Ectodermal cell (in vitro differentiated cells): ENCODE data around the gene GLRX5.

ENCODE experiments used
- H3K27ac ChIP-seq: 2 replicates; pipeline ENCODE4 v1.7.0; 2013; ENCODE audit warnings: mild to moderate bottlenecking, low read depth, low read length; ENCODE audit not compliant: insufficient read depth, poor library complexity, severe bottlenecking
- H3K27me3 ChIP-seq: 2 replicates; pipeline ENCODE4 v1.7.0; 2013; ENCODE audit warnings: mild to moderate bottlenecking, low read length; ENCODE audit not compliant: insufficient read depth, control insufficient read depth, poor library complexity, severe bottlenecking
- H3K36me3 ChIP-seq: one replicate; pipeline ENCODE4 v1.7.0; 2013; ENCODE audit warnings: low read length; ENCODE audit not compliant: control insufficient read depth, insufficient read depth
- H3K4me1 ChIP-seq: one replicate; pipeline ENCODE4 v1.7.0; 2013; ENCODE audit warnings: low read length; ENCODE audit not compliant: control insufficient read depth, insufficient read depth
- H3K4me3 ChIP-seq: 2 replicates; pipeline ENCODE4 v1.7.0; 2013; ENCODE audit warnings: low read depth, low read length, control low read depth; ENCODE audit not compliant: insufficient read depth
- H3K9me3 ChIP-seq: 2 replicates; pipeline ENCODE4 v1.7.0; 2013; ENCODE audit warnings: mild to moderate bottlenecking, low read length, moderate library complexity; ENCODE audit not compliant: control insufficient read depth
- WGBS, 2 experiments: methylation state at CpG; one replicate each; pipeline ENCODE4 v1.1.7; 2013; ENCODE audit warnings: missing lambda C conversion rate in 2 of 2; 5-methylcytosine and 5-hydroxymethylcytosine counted together

Gene GLRX5

DNA sequence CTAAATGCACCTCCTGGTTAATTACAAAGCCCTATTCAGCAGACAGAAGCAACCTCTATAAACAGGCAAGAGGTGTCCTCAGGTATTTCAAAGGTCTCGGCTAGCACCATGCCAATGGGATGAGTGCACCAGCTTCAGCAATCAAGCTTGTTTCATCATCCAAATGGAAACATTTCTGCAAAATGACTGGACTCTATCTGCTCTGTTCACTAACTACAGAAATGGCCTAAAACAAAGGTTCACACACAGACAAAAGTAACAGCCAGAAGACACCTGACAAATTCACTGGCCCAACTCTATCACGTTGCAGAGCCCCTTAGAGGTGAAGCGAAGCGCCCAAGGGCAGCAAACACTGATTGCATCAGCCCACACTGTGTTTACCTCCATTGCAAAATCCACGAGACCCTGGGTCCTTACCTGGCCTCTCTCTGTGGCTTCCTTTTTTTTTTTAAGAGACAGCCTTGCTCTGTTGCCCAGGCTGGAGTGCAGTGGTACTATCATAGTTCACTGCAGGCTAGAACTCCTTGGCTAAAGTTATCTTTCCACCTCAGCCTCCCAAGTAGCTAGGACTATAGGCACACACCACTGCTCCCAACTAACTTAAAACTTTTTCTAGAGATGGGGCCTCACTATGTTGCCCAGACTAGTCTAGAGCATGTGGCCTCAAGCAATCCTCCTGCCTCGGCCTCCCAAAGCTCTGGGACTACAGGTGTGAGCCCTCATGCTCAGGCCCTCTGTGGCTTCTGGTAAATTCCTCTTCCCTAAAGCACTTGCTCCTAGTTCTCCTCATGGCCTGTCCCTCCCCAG is 9.9 kb upstream of the GLRX5 start:
- Histone ChIP-seq H3K9me3 (no peaks in the 10 kb centered on the region), H3K4me3 (no peak overlapping the region), H3K4me1 (no peaks in the 10 kb centered on the region), H3K27ac (no peak overlapping the region), H3K27me3 (peaks cover 2% of the 10 kb centered on the region), H3K36me3 (no peaks in the 10 kb centered on the region)
- WGBS, 2 experiments: 90% methylated on average over 6 of the region's 6 CpGs

DNA sequence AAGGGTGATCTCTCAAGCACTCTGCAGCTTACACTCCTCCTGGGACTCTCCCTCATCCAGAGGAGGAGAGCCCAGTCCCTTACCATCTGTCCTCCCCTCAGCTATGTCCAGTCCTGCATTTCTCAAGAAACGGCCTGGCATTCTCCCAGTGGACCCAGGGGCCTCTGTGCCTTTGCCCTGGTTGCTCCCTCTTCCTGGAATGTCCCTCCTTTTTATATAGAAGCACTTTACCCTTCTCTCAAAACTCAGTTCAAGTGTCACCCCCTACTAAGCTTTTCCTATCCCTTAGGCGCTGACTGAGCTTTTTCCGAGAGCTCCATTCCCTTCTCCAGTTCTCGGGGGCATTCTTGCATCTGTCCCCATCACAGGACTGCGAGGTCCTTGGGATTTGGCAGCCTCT is 8.9 kb upstream of the GLRX5 start:
- H3K27me3 ChIP-seq: no peaks in the 10 kb centered on the region
- H3K4me3 ChIP-seq: no peak overlapping the region
- H3K9me3 ChIP-seq: no peaks in the 10 kb centered on the region
- no peak overlapping the region for H3K27ac ChIP-seq
- no peaks in the 10 kb centered on the region for H3K4me1 ChIP-seq
- 78 to 80% methylated on average over 5 of the region's 5 CpGs for WGBS, 2 experiments
- no peaks in the 10 kb centered on the region for H3K36me3 ChIP-seq

DNA sequence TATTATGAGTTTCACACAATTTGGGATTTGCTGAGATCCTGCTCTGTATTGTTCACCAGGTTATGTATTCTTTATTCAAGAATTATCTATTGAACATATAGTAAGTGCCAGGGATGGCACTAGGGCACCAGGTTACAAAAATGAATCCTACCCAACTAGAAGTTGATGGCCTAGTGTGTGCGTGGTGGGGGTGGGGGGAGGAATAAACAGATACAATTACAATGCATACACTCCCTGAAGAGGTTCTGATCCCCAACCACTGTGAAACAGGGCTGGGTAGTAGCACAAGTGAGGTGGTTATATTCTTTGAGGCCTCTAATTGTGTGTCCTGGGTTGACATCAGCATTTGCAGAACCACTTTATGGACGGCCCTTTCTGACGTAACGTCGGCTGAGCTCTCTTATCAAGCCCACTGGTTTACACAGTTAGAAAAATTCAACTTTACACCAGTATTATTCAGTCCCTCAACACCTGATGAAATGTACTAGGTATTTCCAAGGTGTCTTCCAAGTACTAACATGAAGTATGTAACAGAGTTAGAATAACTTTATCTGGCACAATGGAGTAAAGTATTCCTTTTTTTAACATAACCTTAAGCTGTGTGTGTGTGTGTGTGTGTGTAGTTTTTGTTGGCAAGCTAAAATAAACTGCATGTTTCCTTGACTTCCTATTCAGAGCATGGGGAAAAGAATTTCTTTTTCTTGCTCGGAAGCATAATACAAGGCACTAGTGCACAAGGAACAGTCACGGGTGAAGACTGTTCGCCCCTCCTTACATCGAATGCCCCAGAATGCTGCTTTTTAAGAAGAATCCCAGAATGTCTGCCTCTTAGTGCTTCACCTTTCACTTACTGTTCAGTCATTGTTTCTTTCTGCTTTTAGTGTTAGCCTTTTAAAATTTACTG is 8.1 kb upstream of the GLRX5 start:
- H3K4me3 ChIP-seq: no peak overlapping the region
- no peaks in the 10 kb centered on the region for H3K27me3 ChIP-seq
- 91 to 94% methylated on average over 8 to 9 of the region's 9 CpGs for WGBS, 2 experiments
- H3K4me1 ChIP-seq: no peaks in the 10 kb centered on the region
- H3K27ac ChIP-seq: no peak overlapping the region
- no peaks in the 10 kb centered on the region for H3K9me3 ChIP-seq
- no peaks in the 10 kb centered on the region for H3K36me3 ChIP-seq

DNA sequence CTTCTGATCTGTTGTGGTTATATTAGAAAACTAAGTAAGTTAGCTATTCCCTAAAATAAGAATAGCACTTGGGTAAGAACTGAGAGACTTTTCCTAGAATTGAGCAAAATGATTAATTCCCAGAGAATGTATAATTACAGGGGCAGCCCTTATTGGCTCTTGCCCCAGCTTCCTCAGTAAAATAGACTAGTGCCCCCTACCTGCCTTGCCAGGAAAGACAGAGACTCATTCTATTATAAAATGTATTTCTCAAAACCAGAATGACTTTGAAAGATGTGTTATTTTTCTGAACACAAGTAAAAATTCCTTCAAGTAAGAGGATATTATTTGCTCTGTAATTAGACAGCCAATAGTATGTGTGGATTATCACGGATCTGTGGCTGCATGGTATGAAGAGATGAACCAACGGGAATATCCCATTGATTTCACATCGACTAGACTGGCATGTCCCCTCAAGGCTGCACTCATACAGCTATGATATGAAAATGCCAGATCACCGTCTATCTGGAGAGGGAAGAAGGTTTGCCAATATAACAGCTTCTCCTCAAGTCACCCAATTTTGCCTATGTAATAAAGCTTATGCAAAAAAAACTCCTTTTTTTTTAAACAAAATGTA is 7.4 kb upstream of the GLRX5 start:
- Histone ChIP-seq H3K36me3 (no peaks in the 10 kb centered on the region), H3K27me3 (no peaks in the 10 kb centered on the region), H3K27ac (no peak overlapping the region), H3K4me3 (no peak overlapping the region), H3K9me3 (no peaks in the 10 kb centered on the region), H3K4me1 (no peaks in the 10 kb centered on the region)
- WGBS, 2 experiments: 68 to 73% methylated on average over 4 of the region's 4 CpGs

DNA sequence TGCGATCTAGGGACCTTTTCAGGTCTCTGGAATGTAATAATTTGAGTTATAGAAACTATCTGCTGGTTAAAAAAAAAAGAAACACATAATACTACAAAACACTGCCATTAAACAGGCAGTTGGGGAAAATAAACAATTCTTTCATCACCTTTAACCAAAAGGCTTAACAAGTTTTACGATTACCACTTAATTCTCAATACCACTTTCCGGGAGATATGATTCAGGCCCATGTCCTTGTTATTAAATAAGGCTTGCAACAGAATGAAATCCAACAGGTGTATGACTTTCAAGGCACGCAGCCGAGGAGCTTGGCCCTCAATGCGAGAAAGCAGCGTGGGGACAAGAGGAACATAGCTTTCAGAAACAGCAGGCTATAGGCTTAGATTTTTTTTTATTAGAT is 5.6 kb upstream of the GLRX5 start:
- 89 to 91% methylated on average over 6 of the region's 7 CpGs for WGBS, 2 experiments

DNA sequence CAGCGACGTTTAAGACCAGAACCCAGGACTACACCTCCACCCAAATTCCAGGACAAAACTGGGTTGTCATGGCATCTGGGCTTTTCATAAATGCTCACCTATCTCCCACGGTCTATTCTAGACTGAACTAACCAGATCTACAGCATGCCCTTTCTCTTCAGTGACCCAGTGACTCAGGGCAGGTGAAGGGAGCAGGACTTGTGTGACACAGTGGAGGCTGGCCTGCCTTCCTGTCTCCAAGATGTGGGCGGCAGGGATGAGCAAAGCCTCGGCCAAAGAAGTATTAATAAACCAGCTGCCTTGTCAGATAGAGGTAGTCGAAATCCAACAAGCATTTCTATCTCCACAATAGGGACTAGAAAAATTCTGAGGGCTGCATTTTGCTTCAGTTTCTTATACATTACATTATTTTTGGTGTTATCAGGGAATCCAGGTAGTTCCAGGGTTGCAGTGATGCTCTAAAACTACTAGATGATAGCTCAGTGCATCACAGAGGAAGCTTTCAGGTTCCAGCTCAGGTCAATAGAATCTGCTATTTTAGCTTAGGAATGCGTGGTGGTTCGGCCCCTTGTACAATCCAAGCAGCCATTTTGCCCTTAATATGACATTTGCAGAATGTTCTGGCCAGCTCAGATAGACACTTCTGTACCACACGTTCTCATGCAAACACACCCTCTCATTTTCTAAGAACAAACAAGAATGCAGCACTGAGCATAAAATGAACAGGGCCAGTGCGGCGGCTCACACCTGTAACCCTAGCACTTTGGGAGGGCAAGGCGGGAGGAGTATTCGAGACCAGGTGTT is 4.2 kb upstream of the GLRX5 start:
- H3K4me1 ChIP-seq: peaks cover 6% of the 10 kb centered on the region
- no peak overlapping the region for H3K27ac ChIP-seq
- H3K4me3 ChIP-seq: no peak overlapping the region
- H3K9me3 ChIP-seq: no peaks in the 10 kb centered on the region
- WGBS, 2 experiments: 93 to 94% methylated on average over 13 of the region's 13 CpGs
- no peaks in the 10 kb centered on the region for H3K36me3 ChIP-seq
- H3K27me3 ChIP-seq: no peaks in the 10 kb centered on the region

More for the DNA sequence above, 5.6 kb upstream of the GLRX5 start:
- no peak overlapping the region for H3K4me3 ChIP-seq
- H3K4me1 ChIP-seq: peaks cover 5% of the 10 kb centered on the region
- no peak overlapping the region for H3K27ac ChIP-seq
- no peaks in the 10 kb centered on the region for H3K36me3 ChIP-seq
- no peaks in the 10 kb centered on the region for H3K9me3 ChIP-seq
- H3K27me3 ChIP-seq: no peaks in the 10 kb centered on the region

DNA sequence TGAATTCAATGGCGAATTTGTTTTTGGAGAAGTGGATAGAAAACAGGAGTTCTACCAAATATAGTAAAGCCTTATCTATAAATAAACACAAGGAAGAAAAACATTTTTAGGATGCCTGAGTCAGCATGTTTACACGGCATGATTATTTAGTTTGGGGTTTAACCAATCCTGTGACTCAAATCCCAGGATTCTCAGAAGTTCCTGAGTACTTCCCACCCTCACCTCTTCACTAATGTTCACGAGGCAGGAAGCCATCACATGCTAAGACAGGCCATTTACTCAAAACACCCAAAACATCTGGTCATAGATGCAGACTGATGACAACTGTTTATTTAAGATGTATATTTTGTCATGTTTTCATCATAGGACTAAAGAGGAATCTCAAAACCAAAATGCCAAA is 3.4 kb upstream of the GLRX5 start:
- Histone ChIP-seq H3K4me1 (peaks cover 13% of the 10 kb centered on the region), H3K36me3 (no peaks in the 10 kb centered on the region), H3K27me3 (no peaks in the 10 kb centered on the region), H3K9me3 (no peaks in the 10 kb centered on the region), H3K27ac (no peak overlapping the region), H3K4me3 (no peak overlapping the region)
- WGBS, 2 experiments: 81 to 92% methylated on average over 2 to 3 of the region's 3 CpGs

DNA sequence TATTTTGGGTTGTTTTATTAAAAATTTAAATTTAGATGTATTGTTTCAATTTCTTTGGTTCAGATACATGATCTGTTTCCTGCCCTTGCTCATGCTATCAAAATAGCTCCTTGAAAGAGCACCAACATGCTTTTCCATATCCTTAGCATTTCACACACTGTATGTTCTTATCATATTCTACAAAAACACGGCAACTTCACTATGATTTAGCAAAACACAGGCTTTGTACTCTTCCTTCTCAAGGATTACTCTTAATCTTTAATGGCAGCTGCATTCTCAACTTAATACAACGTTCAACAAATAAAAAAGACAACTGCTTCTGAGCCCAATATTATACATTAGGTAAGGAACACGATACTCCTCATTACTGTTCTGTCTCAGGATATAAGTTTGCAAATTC is 2.9 kb upstream of the GLRX5 start:
- no peak overlapping the region for H3K4me3 ChIP-seq
- WGBS, 2 experiments: 78 to 79% methylated on average over 3 of the region's 3 CpGs
- H3K36me3 ChIP-seq: no peaks in the 10 kb centered on the region
- no peaks in the 10 kb centered on the region for H3K9me3 ChIP-seq
- no peaks in the 10 kb centered on the region for H3K27me3 ChIP-seq
- no peak overlapping the region for H3K27ac ChIP-seq
- H3K4me1 ChIP-seq: peaks cover 18% of the 10 kb centered on the region

DNA sequence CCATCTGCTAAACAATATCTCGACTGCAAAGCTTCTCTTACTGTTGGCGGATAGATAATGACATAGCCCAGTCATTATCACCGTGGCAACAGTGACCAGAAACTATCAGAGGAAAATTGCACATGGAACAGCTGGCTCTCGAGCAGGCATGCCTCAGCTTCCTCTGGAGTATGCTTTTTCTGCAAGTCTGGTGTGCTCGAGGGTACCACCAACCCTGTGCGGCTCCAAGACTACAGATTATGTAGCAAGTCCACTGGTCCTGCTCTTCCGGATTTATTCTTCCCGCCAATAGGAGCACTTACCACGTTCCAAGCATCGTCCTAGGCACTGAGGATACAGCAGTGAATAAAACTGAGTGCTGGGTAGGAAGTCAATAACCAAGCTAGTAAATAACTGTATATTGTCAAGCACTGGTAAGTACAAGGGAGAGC is 1.4 kb upstream of the GLRX5 start:
- 19 to 23% methylated on average over 10 of the region's 10 CpGs for WGBS, 2 experiments
- Histone ChIP-seq H3K36me3 (no peaks in the 10 kb centered on the region), H3K27ac (no peak overlapping the region), H3K4me3 (peak overlapping the region; percentile 95), H3K4me1 (peaks cover 28% of the 10 kb centered on the region), H3K9me3 (no peaks in the 10 kb centered on the region), H3K27me3 (no peaks in the 10 kb centered on the region)
